Small intestine (tissue), 7 donors: ENCODE data around the gene ADPRM. TPM values are rescaled to one million over a fixed set of nuclear protein-coding genes. Genes with fewer than 3 reads are reported as not detected.
"Not testable (repeated sequence)": the region's sequence is repeated elsewhere in the genome, so short reads cannot be mapped to it uniquely, and the experiment has no call there.

Experiments
- DNase-seq, 2 donors: peaks; one replicate each; pipeline versions ENCODE4 v3.0.0 to v3.0.0-alpha.2; 2013
- FAIRE-seq: peaks from 2 replicates; lab custom pipeline; 2012; peaks lifted over from hg19 to GRCh38; lab: Jason Lieb, UNC
- H3K27ac ChIP-seq, 3 donors: one replicate each; pipeline ENCODE4 v1.5.1; 2013; ENCODE audit warnings: low read length in 2 of 3, mild to moderate bottlenecking in 2 of 3, control low read depth in 1 of 3, inconsistent platforms in 1 of 3, low read depth in 1 of 3, moderate library complexity in 1 of 3
- H3K27me3 ChIP-seq, 3 donors: one replicate each; pipeline ENCODE4 v1.6.1; 2013; ENCODE audit warnings: low read length in 3 of 3, inconsistent platforms in 1 of 3; ENCODE audit not compliant: control insufficient read depth in 3 of 3, insufficient read depth in 3 of 3
- H3K36me3 ChIP-seq, 3 donors: one replicate each; pipeline ENCODE4 v1.6.1; 2013; ENCODE audit warnings: low read length in 3 of 3, inconsistent platforms in 1 of 3, low read depth in 1 of 3, mild to moderate bottlenecking in 1 of 3, moderate library complexity in 1 of 3; ENCODE audit not compliant: control insufficient read depth in 3 of 3, insufficient read depth in 2 of 3
- H3K4me1 ChIP-seq, 3 donors: one replicate each; pipeline ENCODE4 v1.6.1; 2013; ENCODE audit warnings: low read length in 2 of 3, inconsistent platforms in 1 of 3, low read depth in 1 of 3, mild to moderate bottlenecking in 1 of 3, moderate library complexity in 1 of 3; ENCODE audit not compliant: control insufficient read depth in 3 of 3, insufficient read depth in 2 of 3
- H3K4me3 ChIP-seq, 3 donors: one replicate each; pipeline ENCODE4 v1.5.1; 2013; ENCODE audit warnings: low read length in 3 of 3, control low read depth in 1 of 3, inconsistent platforms in 1 of 3, low read depth in 1 of 3, mild to moderate bottlenecking in 1 of 3, moderate library complexity in 1 of 3
- H3K9me3 ChIP-seq, 2 donors: one replicate each; pipeline ENCODE4 v1.6.1; 2013; ENCODE audit warnings: low read depth in 1 of 2, low read length in 1 of 2; ENCODE audit not compliant: control insufficient read depth in 2 of 2, insufficient read depth in 1 of 2
- WGBS, 3 donors: extraction: QIAGEN DNeasy Blood & Tissue Kit; methylation state at CpG; one replicate each; pipeline ENCODE4 v1.1.7; 2013; 5-methylcytosine and 5-hydroxymethylcytosine counted together
- polyA plus RNA-seq, 4 donors: library from polyadenylated mRNA; stranded (reverse) in 3 of 4; unstranded in 1 of 4; fragments of 200-250 nt in 3 of 4; fragments of 120-200 nt in 1 of 4; gene quantifications; one replicate each; pipeline versions ENCODE4 v1.2.1 to v1.2.3, GENCODE V29; 2013
- donor health status: healthy with polysubstance abuse.
- donor health status: control.
- donor health status: control.
- donor health status: Bipolar disorder and iron deficiency.
- donor health status: healthy.

The ADPRM gene
- polyA plus RNA-seq, 4 donors = 7.2 to 21.8 (median 16.1) TPM

DNA sequence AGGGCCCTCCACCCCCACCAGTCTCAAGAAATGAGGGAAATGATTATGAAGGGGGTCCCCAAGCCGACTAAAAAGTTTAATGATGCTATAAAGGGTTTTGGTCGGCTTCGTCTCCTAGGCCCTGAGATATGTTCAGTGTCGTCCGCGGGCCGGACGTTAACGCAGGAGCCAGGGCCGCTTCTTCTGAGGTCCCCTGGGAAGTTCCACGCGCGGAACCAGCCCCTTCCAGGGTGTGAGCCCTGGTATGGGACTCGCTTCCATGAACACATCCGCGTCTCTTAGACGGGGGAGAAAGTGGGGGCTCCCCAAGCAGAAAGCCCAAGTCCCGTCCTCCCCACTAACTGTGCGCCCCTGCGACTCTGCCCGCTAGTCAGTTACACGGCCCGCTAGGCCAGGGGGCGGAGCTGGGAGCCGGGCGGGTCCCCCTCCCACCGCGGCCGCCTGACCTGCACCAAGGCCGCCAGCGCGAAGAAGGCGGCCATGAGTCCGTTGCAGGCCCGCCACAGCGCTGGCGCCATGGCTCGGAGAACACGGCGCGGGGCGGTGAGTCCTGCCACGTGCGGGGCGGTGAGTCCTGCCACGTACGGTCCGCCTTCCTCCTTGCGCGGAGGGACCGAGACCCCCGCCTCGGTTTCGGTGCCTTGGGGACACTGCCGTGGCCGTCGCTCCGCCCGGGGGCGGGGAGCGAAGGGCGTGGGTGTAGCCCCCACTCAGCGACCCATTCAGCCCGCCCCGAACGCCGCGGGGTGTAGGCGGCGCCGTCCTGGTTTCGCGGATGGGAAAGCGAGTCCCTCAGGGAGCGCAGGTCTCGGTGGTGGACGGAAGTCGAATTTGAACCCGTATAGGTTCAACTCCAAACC lies 32.2 kb downstream of the ADPRM start, which contains the start of gene TMEM220:
TMEM220 (minus strand) TSS at position 690 of the 860 bp plus-strand sequence; CDS start at position 518, 172 bp downstream.
- Histone ChIP-seq H3K4me1 (peaks cover 0 to 51% (median 12%) of the 10 kb centered on the region in 3 donors), H3K36me3 (peaks cover 0 to 6% (median 0%) of the 10 kb centered on the region in 3 donors), H3K27ac (peak within 1 kb of the TSS; percentile 90 to 99 (median 92)), H3K27me3 (no peaks in the 10 kb centered on the region), H3K9me3 (no peaks in the 10 kb centered on the region), H3K4me3 (peak within 1 kb of the TSS; percentile 39 to 77 (median 59))
- DNase-seq (peak; percentile 73 to 92), FAIRE-seq (no peak)
- 6 to 15% (median 12%) methylated on average over 62 to 79 of the region's 79 CpGs for WGBS, 3 donors

DNA sequence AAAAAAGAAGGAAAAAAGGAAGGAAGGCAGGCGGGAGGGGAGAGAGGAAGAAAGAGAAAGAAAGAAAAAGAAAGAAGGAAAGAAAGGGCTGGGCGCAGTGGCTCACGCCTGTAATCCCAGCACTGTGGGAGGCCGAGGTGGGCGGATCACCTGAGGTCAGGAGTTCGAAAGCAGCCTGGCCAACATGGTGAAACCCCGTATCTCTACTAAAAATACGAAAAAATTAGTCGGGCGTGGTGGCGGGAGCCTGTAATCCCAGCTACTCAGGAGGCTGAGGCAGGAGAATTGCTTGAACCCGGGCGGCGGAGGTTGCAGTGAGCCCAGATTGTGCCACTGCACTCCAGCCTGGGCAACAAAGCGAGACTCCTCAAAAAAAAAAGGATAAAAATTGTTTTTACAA lies 32.9 kb downstream of the ADPRM start:
- Histone ChIP-seq H3K4me1 (peaks cover 0 to 44% (median 13%) of the 10 kb centered on the region in 3 donors), H3K4me3 (peak overlapping the region; percentile 39 to 77 (median 59)), H3K27ac (peak overlapping the region; percentile 90 to 99 (median 92))
- DNase-seq, FAIRE-seq, H3K27me3 ChIP-seq, H3K36me3 ChIP-seq, H3K9me3 ChIP-seq: not testable (repeated sequence)
- WGBS, 3 donors = 5 to 9% (median 6%) methylated on average over 15 of the region's 15 CpGs

DNA sequence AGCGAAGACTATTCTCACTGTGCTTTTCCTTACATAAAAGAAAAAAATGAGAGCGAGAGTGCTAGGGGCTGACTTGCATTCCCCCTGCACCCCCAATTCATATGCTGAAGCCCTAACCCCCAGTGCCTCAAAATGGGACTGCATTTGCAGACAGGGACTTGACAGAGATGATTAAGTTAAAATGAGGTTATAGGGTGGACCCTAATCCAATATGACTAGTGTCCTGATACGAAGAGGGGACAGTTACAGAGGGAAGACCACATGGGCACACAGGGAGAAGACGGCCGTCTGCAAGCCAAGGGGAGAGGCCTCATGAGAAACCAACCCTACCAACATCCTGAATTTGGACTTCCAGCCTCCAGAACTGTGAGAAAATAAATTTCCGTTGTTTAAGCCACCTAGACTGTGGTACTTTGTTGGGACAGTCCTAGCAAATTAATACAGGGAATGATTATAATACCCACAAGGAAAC lies 34.0 kb downstream of the ADPRM start:
- Histone ChIP-seq H3K36me3 (peaks cover 0 to 3% (median 0%) of the 10 kb centered on the region in 3 donors), H3K27ac (peak overlapping the region; percentile 72 to 99 (median 92)), H3K9me3 (no peaks in the 10 kb centered on the region), H3K4me1 (peaks cover 0 to 34% (median 8%) of the 10 kb centered on the region in 3 donors), H3K27me3 (no peaks in the 10 kb centered on the region), H3K4me3 (peak overlapping the region in 1 of 3 donors; percentile 59)
- no peak for DNase-seq
- 84 to 93% (median 90%) methylated on average over 6 of the region's 6 CpGs for WGBS, 3 donors
- FAIRE-seq = no peak

DNA sequence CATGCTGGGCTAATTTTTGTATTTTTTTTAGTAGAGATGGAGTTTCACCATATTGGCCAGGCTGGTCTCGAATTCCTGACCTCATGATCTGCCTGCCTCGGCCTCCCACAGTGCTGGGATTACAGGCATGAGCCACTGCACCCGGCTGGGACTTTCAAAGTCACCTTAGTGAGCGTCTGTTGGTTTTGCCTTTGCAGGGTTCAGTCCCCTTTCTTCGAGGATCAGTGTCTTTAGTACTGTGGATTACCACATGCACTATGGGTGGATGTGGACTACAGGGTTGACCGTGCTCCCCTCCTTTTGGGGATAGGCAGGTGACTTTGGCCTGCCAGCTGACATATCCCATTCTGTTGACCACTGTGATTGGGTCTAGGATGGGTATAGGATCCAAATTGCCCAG lies 34.7 kb downstream of the ADPRM start:
- DNase-seq, H3K27me3 ChIP-seq, H3K4me3 ChIP-seq, H3K27ac ChIP-seq, FAIRE-seq, H3K36me3 ChIP-seq, H3K9me3 ChIP-seq: not testable (repeated sequence)
- WGBS, 3 donors = 76 to 86% (median 85%) methylated on average over 6 of the region's 6 CpGs
- H3K4me1 ChIP-seq = peaks cover 0 to 35% (median 8%) of the 10 kb centered on the region in 3 donors

DNA sequence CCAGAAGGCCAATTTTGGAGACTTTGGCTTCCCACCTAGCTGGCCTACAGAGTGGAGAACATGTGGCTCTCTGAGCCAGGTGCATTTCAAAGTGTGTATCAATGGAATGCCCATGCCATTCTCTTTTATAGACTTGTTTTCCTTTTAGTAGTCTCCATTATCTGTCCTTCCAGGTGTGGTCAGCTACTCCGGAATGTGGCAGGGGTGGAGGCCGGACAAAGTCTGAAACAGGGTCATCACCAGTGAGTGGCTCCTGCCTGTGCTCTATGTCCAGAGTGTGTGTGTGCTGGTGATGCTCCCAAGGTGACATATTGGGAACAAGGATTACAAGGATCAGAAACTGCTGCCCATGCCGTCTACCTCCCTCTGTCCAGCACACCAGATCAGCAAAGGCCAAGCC lies 36.3 kb downstream of the ADPRM start:
- no peaks in the 10 kb centered on the region for H3K27me3 ChIP-seq
- no peak overlapping the region for H3K4me3 ChIP-seq
- peak overlapping the region in 2 of 3 donors; percentile 81 to 82 for H3K27ac ChIP-seq
- H3K36me3 ChIP-seq = no peaks in the 10 kb centered on the region
- H3K4me1 ChIP-seq = peaks cover 6 to 44% (median 13%) of the 10 kb centered on the region in 3 donors
- peak; percentile 64 to 83 for DNase-seq
- WGBS, 3 donors = 45 to 85% (median 49%) methylated on average over 3 of the region's 3 CpGs
- peaks cover 0 to 3% of the 10 kb centered on the region in 2 donors for H3K9me3 ChIP-seq
- FAIRE-seq = no peak

DNA sequence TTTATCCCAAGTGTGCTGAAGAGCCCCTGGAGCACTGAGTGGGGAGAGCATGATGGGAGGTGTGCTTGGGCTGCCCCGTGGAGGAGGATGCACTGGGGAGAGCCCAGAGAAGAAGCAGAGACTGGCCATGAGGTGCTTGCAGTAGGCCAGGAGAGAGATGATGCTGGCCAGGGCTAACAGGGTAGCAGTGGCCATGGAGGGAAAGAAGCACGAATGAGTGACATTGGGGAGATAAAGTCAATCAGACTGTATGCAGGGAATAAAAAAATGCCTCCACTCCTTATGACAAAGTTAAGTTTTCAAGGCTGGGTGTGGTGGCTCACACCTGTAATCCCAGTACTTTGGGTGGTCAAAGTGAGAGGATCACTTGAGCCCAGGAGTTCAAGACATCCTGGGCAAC lies 37.9 kb downstream of the ADPRM start:
- FAIRE-seq (no peak), DNase-seq (no peak)
- Histone ChIP-seq H3K4me3 (no peak overlapping the region), H3K27ac (no peak overlapping the region), H3K4me1 (peaks cover 6 to 53% (median 13%) of the 10 kb centered on the region in 3 donors), H3K27me3 (no peaks in the 10 kb centered on the region), H3K9me3 (peaks cover 0 to 3% of the 10 kb centered on the region in 2 donors), H3K36me3 (no peaks in the 10 kb centered on the region)
- 63 to 77% (median 76%) methylated on average over 2 of the region's 2 CpGs for WGBS, 3 donors

DNA sequence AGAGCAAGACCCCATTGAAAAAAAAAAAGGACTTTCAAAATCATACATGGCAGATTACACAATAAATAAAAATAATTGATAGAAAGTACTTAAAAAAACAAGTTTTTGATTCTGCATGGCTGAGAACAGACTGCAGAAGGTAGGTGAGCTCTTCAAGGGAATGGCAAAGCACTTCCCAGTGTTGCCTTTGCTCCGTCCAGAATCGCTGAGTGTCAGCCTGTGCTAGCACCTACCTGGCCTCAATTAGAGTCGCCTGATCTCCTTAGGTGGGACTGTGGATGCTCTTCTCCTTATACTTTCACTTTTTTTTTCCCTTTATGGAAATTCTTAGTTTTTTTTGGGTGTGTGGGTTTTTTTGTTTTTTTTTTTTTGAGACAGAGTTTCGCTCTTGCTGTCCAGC lies 38.4 kb downstream of the ADPRM start:
- DNase-seq (no peak), FAIRE-seq (no peak)
- peaks cover 0 to 3% of the 10 kb centered on the region in 2 donors for H3K9me3 ChIP-seq
- no peak overlapping the region for H3K4me3 ChIP-seq
- H3K36me3 ChIP-seq = no peaks in the 10 kb centered on the region
- H3K27me3 ChIP-seq = no peaks in the 10 kb centered on the region
- peaks cover 6 to 50% (median 13%) of the 10 kb centered on the region in 3 donors for H3K4me1 ChIP-seq
- 92 to 99% (median 95%) methylated on average over 4 of the region's 4 CpGs for WGBS, 3 donors
- no peak overlapping the region for H3K27ac ChIP-seq

DNA sequence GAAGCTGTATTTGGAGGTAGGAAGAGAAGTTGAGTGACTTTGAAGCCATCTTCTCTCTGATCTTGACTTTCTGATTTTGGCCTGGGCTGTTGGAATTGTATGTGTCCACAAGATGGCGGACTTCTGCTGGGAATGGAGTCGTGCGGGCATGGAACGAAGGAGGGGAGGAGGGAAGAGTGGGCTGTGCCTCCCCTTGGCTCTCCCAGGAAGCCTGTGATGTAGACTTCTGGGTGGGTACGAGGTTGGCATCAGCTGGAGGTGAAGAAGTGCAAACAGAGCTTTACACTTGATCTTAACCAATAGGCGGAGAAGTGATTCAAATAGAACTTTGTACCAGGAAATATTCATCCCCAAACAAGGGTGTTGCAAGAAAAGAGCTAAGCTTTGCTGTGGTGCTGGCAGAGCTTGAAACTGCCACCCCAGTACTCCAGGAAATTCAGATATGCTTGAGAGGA lies 39.8 kb downstream of the ADPRM start:
- Histone ChIP-seq H3K9me3 (peaks cover 0 to 3% of the 10 kb centered on the region in 2 donors), H3K27me3 (no peaks in the 10 kb centered on the region), H3K27ac (peak overlapping the region; percentile 79 to 93 (median 85)), H3K36me3 (no peaks in the 10 kb centered on the region), H3K4me1 (peaks cover 6 to 42% (median 13%) of the 10 kb centered on the region in 3 donors), H3K4me3 (no peak overlapping the region)
- FAIRE-seq = peak; percentile 64
- WGBS, 3 donors = 2 to 10% (median 4%) methylated on average over 6 of the region's 6 CpGs
- DNase-seq = peak; percentile 92 to 99
